ENCODE results near the gene EPHX1. TPM values are rescaled to one million over a fixed set of nuclear protein-coding genes. Genes with fewer than 3 reads are reported as not detected.

The EPHX1 gene
- total and polyA plus RNA-seq, 2 donors (not counting 1 experiment from before 2014, with no cell fraction given), result 39.1 to 44.3 TPM

Other genes starting within 250 kb of the EPHX1 start
- 85.0 and 93.7 TPM in 2 replicates for gene ENAH, start 157.0 kb upstream of the EPHX1 start, total RNA-seq
- 153 and 210 TPM in 2 replicates for gene ENAH, start 157.0 kb upstream of the EPHX1 start, polyA plus RNA-seq
- gene SRP9, start 32.3 kb upstream of the EPHX1 start, total RNA-seq, result 159 and 202 TPM in 2 replicates
- gene SRP9, start 32.3 kb upstream of the EPHX1 start, polyA plus RNA-seq, result 442 and 452 TPM in 2 replicates
- gene TMEM63A, start 72.3 kb downstream of the EPHX1 start, total RNA-seq, result 16.2 and 24.1 TPM in 2 replicates
- 14.1 and 14.5 TPM in 2 replicates for gene TMEM63A, start 72.3 kb downstream of the EPHX1 start, polyA plus RNA-seq
- 0.26 TPM in 1 of 2 replicates, not detected in the other for gene LEFTY1, start 79.0 kb downstream of the EPHX1 start, total RNA-seq
- gene LEFTY1, start 79.0 kb downstream of the EPHX1 start, polyA plus RNA-seq, result not detected in 2 replicates
- gene PYCR2, start 114.1 kb downstream of the EPHX1 start, total RNA-seq, result 30.6 and 32.4 TPM in 2 replicates
- 28.6 and 35.5 TPM in 2 replicates for gene PYCR2, start 114.1 kb downstream of the EPHX1 start, polyA plus RNA-seq
- gene LEFTY2, start 131.1 kb downstream of the EPHX1 start, total RNA-seq, result under 0.01 TPM in 1 of 2 replicates, not detected in the other
- gene LEFTY2, start 131.1 kb downstream of the EPHX1 start, polyA plus RNA-seq, result 0.05 TPM in 1 of 2 replicates, not detected in the other
- 24.7 and 25.8 TPM in 2 replicates for gene SDE2, start 189.2 kb downstream of the EPHX1 start, total RNA-seq
- gene SDE2, start 189.2 kb downstream of the EPHX1 start, polyA plus RNA-seq, result 17.2 and 17.7 TPM in 2 replicates

Measured in fibroblast of lung (primary cell).